Measurements from ENCODE around the gene DDX17.

The DDX17 gene

GRCh38 chr22:38440747-38441350 is 65.3 kb downstream of the DDX17 start:
- 84% methylated on average over 13 of the region's 14 CpGs for WGBS
- no peak overlapping the region for H3K4me2 ChIP-seq (ENCODE audit: low read length, poor library complexity, severe bottlenecking)
- peaks cover 44 to 69% of the 10 kb centered on the region in 2 experiments for H3K27me3 ChIP-seq (ENCODE audit: control insufficient read depth in 1 of 2, insufficient read depth in 1 of 2, low read length in 2 of 2)
- H3K36me3 ChIP-seq (ENCODE audit: control insufficient read depth in 1 of 2, insufficient read depth in 2 of 2, low read depth in 1 of 2, low read length in 2 of 2) = no peaks in the 10 kb centered on the region
- no peak overlapping the region for H2BK15ac ChIP-seq (ENCODE audit: low read depth, poor library complexity, severe bottlenecking)
- H3K4me1 ChIP-seq (ENCODE audit: control insufficient read depth, insufficient read depth, low read depth, low read length) = peaks cover 11% of the 10 kb centered on the region
- no peaks in the 10 kb centered on the region for H3K9me3 ChIP-seq (ENCODE audit: control insufficient read depth, low read length)
- no peak overlapping the region for H2AK5ac ChIP-seq (ENCODE audit: low read length, severe bottlenecking)
- no peak overlapping the region for H2AFZ ChIP-seq (ENCODE audit: low read depth, low read length)
- no peak overlapping the region for H3K27ac ChIP-seq (ENCODE audit: low read length, poor library complexity, severe bottlenecking)
- no peak overlapping the region for H2BK5ac ChIP-seq (ENCODE audit: low read depth, low read length, poor library complexity, severe bottlenecking)
- no peak overlapping the region for H3K14ac ChIP-seq (ENCODE audit: low read length in 2 of 2)
- H3K9ac ChIP-seq (ENCODE audit: low read length) = no peak overlapping the region
- H3K18ac ChIP-seq (ENCODE audit: low read depth in 1 of 2, low read length in 2 of 2) = no peak overlapping the region
- no peak overlapping the region for H3K4me3 ChIP-seq (ENCODE audit: insufficient read depth in 1 of 2, low read depth in 1 of 2, low read length in 2 of 2)
- H4K8ac ChIP-seq (ENCODE audit: low read length) = no peak overlapping the region
- H2BK12ac ChIP-seq (ENCODE audit: low read length in 2 of 2) = no peak overlapping the region
- H2BK120ac ChIP-seq (ENCODE audit: low read depth, low read length) = no peak overlapping the region
- H4K91ac ChIP-seq (ENCODE audit: low read length) = no peak overlapping the region
- no peak overlapping the region for H3K4ac ChIP-seq (ENCODE audit: low read depth in 1 of 2, low read length in 2 of 2)
- H3K23ac ChIP-seq (ENCODE audit: low read length in 2 of 2) = no peak overlapping the region
- no peaks in the 10 kb centered on the region for H3K79me1 ChIP-seq (replicated peaks; ENCODE audit: low read length, poor library complexity, severe bottlenecking)
- DNase-seq = no peak

GRCh38 chr22:38437416-38437815 is 68.7 kb downstream of the DDX17 start:
- H3K36me3 ChIP-seq (ENCODE audit: control insufficient read depth in 1 of 2, insufficient read depth in 2 of 2, low read depth in 1 of 2, low read length in 2 of 2) = no peaks in the 10 kb centered on the region
- H3K4ac ChIP-seq (ENCODE audit: low read depth in 1 of 2, low read length in 2 of 2) = no peak overlapping the region
- no peaks in the 10 kb centered on the region for H3K9me3 ChIP-seq (ENCODE audit: control insufficient read depth, low read length)
- DNase-seq = no peak
- no peak overlapping the region for H3K9ac ChIP-seq (ENCODE audit: low read length)
- H2BK15ac ChIP-seq (ENCODE audit: low read depth, poor library complexity, severe bottlenecking) = no peak overlapping the region
- H3K14ac ChIP-seq (ENCODE audit: low read length in 2 of 2) = no peak overlapping the region
- H3K27me3 ChIP-seq (ENCODE audit: control insufficient read depth in 1 of 2, insufficient read depth in 1 of 2, low read length in 2 of 2) = peaks cover 20 to 58% of the 10 kb centered on the region in 2 experiments
- H3K79me1 ChIP-seq (replicated peaks; ENCODE audit: low read length, poor library complexity, severe bottlenecking) = no peaks in the 10 kb centered on the region
- H3K18ac ChIP-seq (ENCODE audit: low read depth in 1 of 2, low read length in 2 of 2) = no peak overlapping the region
- H2BK120ac ChIP-seq (ENCODE audit: low read depth, low read length) = no peak overlapping the region
- no peak overlapping the region for H4K8ac ChIP-seq (ENCODE audit: low read length)
- H2AFZ ChIP-seq (ENCODE audit: low read depth, low read length) = no peak overlapping the region
- no peak overlapping the region for H3K27ac ChIP-seq (ENCODE audit: low read length, poor library complexity, severe bottlenecking)
- 88% methylated on average over 9 of the region's 9 CpGs for WGBS
- no peak overlapping the region for H2AK5ac ChIP-seq (ENCODE audit: low read length, severe bottlenecking)
- H3K23ac ChIP-seq (ENCODE audit: low read length in 2 of 2) = no peak overlapping the region
- H3K4me1 ChIP-seq (ENCODE audit: control insufficient read depth, insufficient read depth, low read depth, low read length) = peaks cover 4% of the 10 kb centered on the region
- no peak overlapping the region for H3K4me2 ChIP-seq (ENCODE audit: low read length, poor library complexity, severe bottlenecking)
- H2BK12ac ChIP-seq (ENCODE audit: low read length in 2 of 2) = no peak overlapping the region
- H4K91ac ChIP-seq (ENCODE audit: low read length) = no peak overlapping the region
- H3K4me3 ChIP-seq (ENCODE audit: insufficient read depth in 1 of 2, low read depth in 1 of 2, low read length in 2 of 2) = no peak overlapping the region
- H2BK5ac ChIP-seq (ENCODE audit: low read depth, low read length, poor library complexity, severe bottlenecking) = no peak overlapping the region

- WGBS = 96% methylated on average over 15 of the region's 15 CpGs
- H3K9ac ChIP-seq (ENCODE audit: low read length) = no peak overlapping the region
- no peak overlapping the region for H3K4me2 ChIP-seq (ENCODE audit: low read length, poor library complexity, severe bottlenecking)
- no peak overlapping the region for H2BK120ac ChIP-seq (ENCODE audit: low read depth, low read length)
- H2BK5ac ChIP-seq (ENCODE audit: low read depth, low read length, poor library complexity, severe bottlenecking) = no peak overlapping the region
- no peak for DNase-seq
- no peak overlapping the region for H3K14ac ChIP-seq (ENCODE audit: low read length in 2 of 2)
- H4K8ac ChIP-seq (ENCODE audit: low read length) = no peak overlapping the region
- no peaks in the 10 kb centered on the region for H3K79me1 ChIP-seq (replicated peaks; ENCODE audit: low read length, poor library complexity, severe bottlenecking)
- H3K4me3 ChIP-seq (ENCODE audit: insufficient read depth in 1 of 2, low read depth in 1 of 2, low read length in 2 of 2) = no peak overlapping the region
- no peak overlapping the region for H2BK15ac ChIP-seq (ENCODE audit: low read depth, poor library complexity, severe bottlenecking)
- H3K18ac ChIP-seq (ENCODE audit: low read depth in 1 of 2, low read length in 2 of 2) = no peak overlapping the region
- H3K36me3 ChIP-seq (ENCODE audit: control insufficient read depth in 1 of 2, insufficient read depth in 2 of 2, low read depth in 1 of 2, low read length in 2 of 2) = no peaks in the 10 kb centered on the region
- H2AK5ac ChIP-seq (ENCODE audit: low read length, severe bottlenecking) = no peak overlapping the region
- no peak overlapping the region for H2BK12ac ChIP-seq (ENCODE audit: low read length in 2 of 2)
- no peak overlapping the region for H2AFZ ChIP-seq (ENCODE audit: low read depth, low read length)
- H3K27me3 ChIP-seq (ENCODE audit: control insufficient read depth in 1 of 2, insufficient read depth in 1 of 2, low read length in 2 of 2) = peaks cover 20 to 54% of the 10 kb centered on the region in 2 experiments
- H4K91ac ChIP-seq (ENCODE audit: low read length) = no peak overlapping the region
- H3K23ac ChIP-seq (ENCODE audit: low read length in 2 of 2) = no peak overlapping the region
- no peak overlapping the region for H3K4ac ChIP-seq (ENCODE audit: low read depth in 1 of 2, low read length in 2 of 2)
- H3K9me3 ChIP-seq (ENCODE audit: control insufficient read depth, low read length) = no peaks in the 10 kb centered on the region
- no peak overlapping the region for H3K27ac ChIP-seq (ENCODE audit: low read length, poor library complexity, severe bottlenecking)
- H3K4me1 ChIP-seq (ENCODE audit: control insufficient read depth, insufficient read depth, low read depth, low read length) = peaks cover 6% of the 10 kb centered on the region
Observed at GRCh38 chr22:38436629-38437395, 69.3 kb downstream of the DDX17 start.

GRCh38 chr22:38435965-38436364 is 70.1 kb downstream of the DDX17 start:
- Histone ChIP-seq H4K91ac (ENCODE audit: low read length) (no peak overlapping the region), H3K36me3 (ENCODE audit: control insufficient read depth in 1 of 2, insufficient read depth in 2 of 2, low read depth in 1 of 2, low read length in 2 of 2) (no peaks in the 10 kb centered on the region), H2BK12ac (ENCODE audit: low read length in 2 of 2) (no peak overlapping the region), H3K4me1 (ENCODE audit: control insufficient read depth, insufficient read depth, low read depth, low read length) (peaks cover 5% of the 10 kb centered on the region), H2BK15ac (ENCODE audit: low read depth, poor library complexity, severe bottlenecking) (no peak overlapping the region), H2BK120ac (ENCODE audit: low read depth, low read length) (no peak overlapping the region), H2AK5ac (ENCODE audit: low read length, severe bottlenecking) (no peak overlapping the region), H3K4me3 (ENCODE audit: insufficient read depth in 1 of 2, low read depth in 1 of 2, low read length in 2 of 2) (no peak overlapping the region), H3K9ac (ENCODE audit: low read length) (no peak overlapping the region), H3K79me1 (replicated peaks; ENCODE audit: low read length, poor library complexity, severe bottlenecking) (no peaks in the 10 kb centered on the region), H3K18ac (ENCODE audit: low read depth in 1 of 2, low read length in 2 of 2) (no peak overlapping the region), H3K4ac (ENCODE audit: low read depth in 1 of 2, low read length in 2 of 2) (no peak overlapping the region), H3K23ac (ENCODE audit: low read length in 2 of 2) (no peak overlapping the region), H2AFZ (ENCODE audit: low read depth, low read length) (no peak overlapping the region), H4K8ac (ENCODE audit: low read length) (no peak overlapping the region), H3K9me3 (ENCODE audit: control insufficient read depth, low read length) (no peaks in the 10 kb centered on the region), H3K27me3 (ENCODE audit: control insufficient read depth in 1 of 2, insufficient read depth in 1 of 2, low read length in 2 of 2) (peaks cover 12 to 51% of the 10 kb centered on the region in 2 experiments), H3K14ac (ENCODE audit: low read length in 2 of 2) (no peak overlapping the region), H2BK5ac (ENCODE audit: low read depth, low read length, poor library complexity, severe bottlenecking) (no peak overlapping the region), H3K27ac (ENCODE audit: low read length, poor library complexity, severe bottlenecking) (no peak overlapping the region), H3K4me2 (ENCODE audit: low read length, poor library complexity, severe bottlenecking) (no peak overlapping the region)
- DNase-seq = no peak
- 70% methylated on average over 4 of the region's 4 CpGs for WGBS

All from mesenchymal stem cell (in vitro differentiated cells and primary cell).